GM18505 (cell line): Measurements from ENCODE around the gene SIX4.

Experiments
- ATAC-seq: cut with Tn5 transposase; IDR thresholded peaks from one replicate; pipeline ENCODE4 v1.9.1; 2021; ENCODE audit not compliant: unreplicated experiment
- POLR2A ChIP-seq: IDR thresholded peaks from 4 replicates; pipeline ENCODE4 v1.6.1; 2011; ENCODE audit warnings: borderline replicate concordance; ENCODE audit not compliant: insufficient read depth, insufficient read length; ENCODE audit errors: extremely low read depth

The SIX4 gene

DNA sequence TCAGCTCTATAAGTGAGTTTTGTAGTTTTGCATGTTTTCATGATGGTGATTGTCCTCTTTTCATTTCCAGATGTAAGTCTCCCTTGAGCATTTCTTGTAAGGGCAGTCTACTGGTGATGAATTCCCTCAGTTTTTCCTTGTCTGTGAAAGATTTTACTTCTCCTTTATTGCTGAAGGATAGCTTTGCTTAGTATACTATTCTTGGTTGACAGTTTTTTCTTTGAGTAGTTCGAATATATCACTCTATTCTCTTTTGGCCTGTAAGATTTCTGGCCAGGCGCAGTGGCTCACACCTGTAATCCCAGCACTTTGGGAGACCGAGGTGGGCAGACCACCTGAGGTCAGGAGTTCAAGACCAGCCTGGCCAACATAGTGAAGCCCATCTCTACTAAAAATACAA, 23.6 kb downstream of the SIX4 start:
- TF ChIP-seq POLR2A = no peak
- ATAC-seq = no peak

GRCh38 chr14:60695327-60695726, 28.8 kb downstream of the SIX4 start:
- no peak for ATAC-seq
- no peak for TF ChIP-seq POLR2A

DNA sequence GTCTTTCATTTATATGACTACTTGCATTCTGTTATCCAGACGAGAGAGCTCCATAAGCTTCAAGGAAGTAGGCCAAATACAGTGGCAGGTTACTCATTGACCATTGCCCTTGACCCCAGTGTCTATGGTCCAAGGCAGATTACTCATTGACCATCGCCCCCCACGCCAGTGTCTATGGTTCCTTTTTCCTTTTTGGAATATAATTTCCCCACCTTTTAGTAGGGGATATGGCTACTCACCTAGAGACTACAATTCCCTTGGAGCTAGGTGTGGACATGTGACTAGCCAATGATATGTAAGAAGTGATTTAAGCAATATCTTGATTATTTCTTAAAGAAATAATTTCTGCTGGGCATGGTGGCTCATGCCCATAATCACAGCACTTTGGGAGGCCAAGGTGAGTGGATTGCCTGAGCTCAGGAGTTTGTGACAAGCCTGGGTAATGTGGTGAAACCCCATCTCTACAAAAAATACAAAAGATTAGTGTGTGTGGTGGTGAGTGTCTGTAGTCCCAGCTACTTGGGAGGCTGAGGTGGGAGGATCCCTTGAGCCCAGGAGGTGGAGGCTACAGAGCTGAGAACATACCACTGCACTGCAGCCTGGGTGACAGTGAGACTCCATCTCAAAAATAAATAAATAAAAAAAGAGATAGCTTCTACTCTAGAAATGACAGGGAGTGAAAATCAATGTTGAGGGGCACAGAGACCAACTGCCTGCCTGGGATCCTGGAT, 32.6 kb downstream of the SIX4 start:
- no peak for ATAC-seq
- TF ChIP-seq POLR2A = no peak

GRCh38 chr14:60686865-60687264, 37.3 kb downstream of the SIX4 start:
- TF ChIP-seq POLR2A = no peak
- no peak for ATAC-seq

DNA sequence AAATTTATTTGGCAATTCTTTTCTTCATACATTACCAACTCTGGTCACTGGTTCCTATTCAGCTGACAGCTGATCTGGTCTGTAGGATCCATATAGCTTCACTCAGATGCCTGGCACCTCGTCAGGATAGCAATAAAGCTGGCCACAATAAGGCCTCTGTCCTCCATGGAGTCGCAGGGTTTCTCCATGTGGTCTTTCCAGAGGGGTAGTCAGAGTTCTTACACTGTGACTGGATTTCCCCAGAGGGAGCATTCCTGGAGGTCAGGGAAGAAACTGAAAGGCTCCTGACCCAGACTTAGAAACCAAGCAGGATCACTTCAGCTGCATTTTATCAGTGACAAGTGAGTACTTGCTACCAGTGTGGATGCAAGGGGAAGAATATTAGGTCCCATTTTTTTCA, 39.9 kb downstream of the SIX4 start:
- no peak for ATAC-seq

DNA sequence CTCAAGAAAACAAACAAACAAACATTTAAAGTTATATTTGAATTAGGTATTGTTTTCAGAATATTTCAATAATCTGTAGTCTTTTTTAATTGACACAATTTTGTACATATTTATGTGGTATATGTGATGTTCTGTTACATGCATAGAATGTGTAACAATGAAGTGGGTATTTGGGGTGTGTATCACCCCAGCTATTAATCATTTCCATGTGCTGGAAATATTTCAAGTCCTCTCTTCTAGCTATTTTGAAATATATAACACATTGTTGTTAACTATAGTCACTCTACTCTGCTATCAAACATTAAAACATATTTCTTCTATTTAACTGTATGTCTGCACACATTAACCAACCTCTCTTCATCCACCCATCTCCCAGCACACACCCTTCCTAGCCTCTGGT, 42.9 kb downstream of the SIX4 start:
- TF ChIP-seq POLR2A = no peak
- ATAC-seq = no peak

More for the DNA sequence above, 39.9 kb downstream of the SIX4 start:
- no peak for TF ChIP-seq POLR2A

GRCh38 chr14:60680511-60680910, 43.6 kb downstream of the SIX4 start:
- no peak for ATAC-seq
- no peak for TF ChIP-seq POLR2A

- TF ChIP-seq POLR2A = no peak
- no peak for ATAC-seq
These were observed 44.4 kb downstream of the SIX4 start for GRCh38 chr14:60679566-60680258.

GRCh38 chr14:60677701-60678100, 46.5 kb downstream of the SIX4 start:
- TF ChIP-seq POLR2A = no peak
- ATAC-seq = no peak

- no peak for ATAC-seq
- TF ChIP-seq POLR2A = no peak
These were observed 53.2 kb downstream of the SIX4 start for GRCh38 chr14:60670989-60671388.

GRCh38 chr14:60668431-60669112, 55.6 kb downstream of the SIX4 start:
- TF ChIP-seq POLR2A = no peak
- no peak for ATAC-seq

DNA sequence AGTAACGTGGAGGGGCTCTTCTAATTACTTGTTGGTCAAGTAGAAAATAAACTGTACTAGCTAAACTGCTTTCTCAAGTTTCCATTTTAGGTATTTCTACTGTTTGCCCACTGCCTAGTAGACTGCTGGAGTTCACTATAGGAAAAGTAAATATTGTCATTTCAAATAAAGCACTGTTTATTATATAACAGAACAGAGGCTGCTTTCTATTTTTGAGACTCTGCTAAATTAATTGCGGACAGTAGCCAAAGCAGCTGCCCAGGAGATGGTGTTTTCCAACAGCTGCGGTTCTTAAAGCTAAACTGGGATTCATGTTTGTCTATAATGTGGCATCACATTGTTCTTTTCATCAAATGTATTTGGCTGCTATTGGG, 59.0 kb downstream of the SIX4 start:
- no peak for TF ChIP-seq POLR2A
- ATAC-seq = no peak

- no peak for ATAC-seq
- TF ChIP-seq POLR2A = no peak
These were observed 61.2 kb downstream of the SIX4 start for GRCh38 chr14:60662982-60663381.

GRCh38 chr14:60661721-60662120, 62.4 kb downstream of the SIX4 start:
- ATAC-seq = no peak
- no peak for TF ChIP-seq POLR2A
